Activated effector memory CD4-positive, alpha-beta T cell treated with anti-CD3 and anti-CD28 coated beads, Interleukin-2, amount 50 U/mL, for 16 hours (primary cell): ENCODE results near the gene OSBPL5.

Experiments
- DNase-seq: peaks from one replicate; pipeline ENCODE4 v3.0.0-alpha.2; 2020

The OSBPL5 gene

DNA sequence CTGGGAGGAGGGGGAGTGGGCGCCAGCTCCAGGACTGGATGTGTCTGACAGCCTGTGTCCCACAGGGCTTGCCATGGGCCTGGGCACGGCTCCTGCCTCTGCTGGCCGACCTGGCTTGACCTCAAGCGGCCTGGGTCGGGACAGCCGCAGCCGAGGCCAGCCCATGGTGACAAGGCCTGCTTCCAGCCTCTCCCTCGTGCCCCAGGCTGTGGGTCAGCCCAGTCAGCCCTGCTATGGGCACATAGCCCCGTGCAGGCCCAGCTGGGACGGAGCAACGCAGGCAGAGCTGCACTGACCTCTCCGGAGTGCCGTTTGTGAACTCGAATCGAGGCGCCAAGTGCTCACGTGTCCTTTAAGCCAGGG lies 17.9 kb downstream of the OSBPL5 start:
- DNase-seq, result no peak

GRCh38 chr11:3146612-3147256 lies 18.4 kb downstream of the OSBPL5 start:
- no peak for DNase-seq

- no peak for DNase-seq
These were observed 19.9 kb downstream of the OSBPL5 start for GRCh38 chr11:3145206-3145520.

DNA sequence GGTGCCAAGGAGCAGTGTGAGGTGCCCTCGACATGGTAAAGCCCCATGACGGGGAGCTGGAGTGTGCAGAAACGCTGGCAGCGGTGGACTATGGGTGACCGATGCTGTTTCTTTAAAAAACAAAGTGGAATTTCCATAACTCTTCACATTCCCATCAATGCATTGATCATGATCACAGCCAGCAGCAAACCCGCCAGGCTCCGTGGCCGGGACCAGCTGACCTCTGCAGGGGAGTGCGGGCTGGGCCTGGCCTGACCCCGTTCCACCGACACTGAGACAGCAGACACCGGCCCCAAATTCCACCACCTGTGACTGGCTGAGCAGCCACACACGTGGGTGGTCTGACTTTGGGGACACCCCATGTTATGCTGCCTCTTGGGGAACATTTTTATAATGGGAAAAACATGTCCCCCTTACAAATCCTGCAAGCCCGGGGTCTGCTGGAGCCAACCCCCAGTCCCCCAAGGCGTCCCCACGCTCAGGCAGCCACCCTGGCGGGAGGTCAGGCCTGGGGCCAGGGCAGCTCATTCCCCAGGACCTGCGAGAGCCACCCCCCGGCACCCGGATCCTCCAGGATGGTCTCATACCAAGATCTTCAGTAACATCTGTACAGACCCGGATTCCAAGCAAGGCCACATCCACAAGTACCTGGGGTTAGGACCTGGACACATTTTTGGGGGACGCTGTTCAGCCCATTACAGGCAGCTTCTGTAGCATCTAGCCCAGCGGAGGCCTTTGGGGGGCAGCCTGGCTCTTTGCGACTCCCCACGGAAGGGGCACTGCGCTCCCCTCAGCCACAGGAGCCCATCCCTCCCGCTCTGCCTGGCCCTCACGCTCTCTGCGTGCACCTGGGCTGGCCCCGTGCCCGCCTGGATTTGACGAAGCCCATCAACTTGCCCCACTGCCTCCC lies 20.6 kb downstream of the OSBPL5 start:
- DNase-seq, result no peak

DNA sequence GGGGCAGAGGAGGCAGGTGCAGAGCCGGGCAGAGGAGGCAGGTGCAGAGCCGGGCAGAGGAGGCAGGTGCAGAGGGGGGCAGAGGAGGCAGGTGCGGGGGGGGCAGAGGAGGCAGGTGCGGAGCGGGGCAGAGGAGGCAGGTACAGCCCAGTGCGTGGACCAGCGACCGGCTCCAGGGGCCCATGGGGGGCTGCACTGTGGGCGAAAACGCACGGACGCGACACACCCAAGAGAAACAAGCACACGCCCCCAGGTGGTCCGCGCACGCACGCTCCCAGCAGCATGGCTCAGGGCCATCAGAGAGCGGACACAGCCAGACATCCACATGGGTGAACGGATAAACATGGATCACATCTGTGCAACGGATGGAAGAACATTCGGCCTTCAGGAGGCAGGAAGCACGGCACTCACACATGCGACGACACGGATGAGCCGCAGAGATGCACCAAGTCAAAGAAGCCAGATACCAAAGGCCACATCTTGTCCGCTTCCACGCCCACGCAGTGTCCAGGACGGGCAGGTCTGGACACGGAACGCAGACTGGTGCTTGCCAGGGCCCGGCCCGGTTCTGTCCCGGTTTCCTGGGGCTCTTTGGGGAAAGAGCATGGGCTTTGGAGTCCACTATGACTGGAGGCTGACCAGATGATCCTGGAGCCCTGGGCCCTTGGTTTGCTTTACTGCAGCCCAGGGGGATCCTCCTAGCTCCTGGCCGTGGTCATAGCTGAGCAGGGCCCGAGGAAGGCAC lies 21.8 kb downstream of the OSBPL5 start:
- DNase-seq, result no peak

DNA sequence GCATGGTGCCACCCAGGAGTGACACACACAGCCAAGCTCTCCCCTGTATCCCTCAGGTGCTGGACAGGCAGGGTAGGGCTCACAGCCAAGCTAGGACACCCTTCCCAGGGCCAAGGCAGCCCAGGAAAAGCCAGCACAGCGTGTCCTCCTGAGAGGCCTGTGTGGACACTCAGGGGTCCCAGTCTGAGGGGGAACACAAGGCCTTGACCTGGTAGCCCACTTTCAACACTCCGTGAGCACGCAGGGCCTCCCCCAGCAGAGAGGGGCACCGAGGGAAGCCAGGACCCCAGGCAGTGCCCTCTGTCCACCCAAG lies 24.9 kb downstream of the OSBPL5 start:
- DNase-seq, result no peak

DNA sequence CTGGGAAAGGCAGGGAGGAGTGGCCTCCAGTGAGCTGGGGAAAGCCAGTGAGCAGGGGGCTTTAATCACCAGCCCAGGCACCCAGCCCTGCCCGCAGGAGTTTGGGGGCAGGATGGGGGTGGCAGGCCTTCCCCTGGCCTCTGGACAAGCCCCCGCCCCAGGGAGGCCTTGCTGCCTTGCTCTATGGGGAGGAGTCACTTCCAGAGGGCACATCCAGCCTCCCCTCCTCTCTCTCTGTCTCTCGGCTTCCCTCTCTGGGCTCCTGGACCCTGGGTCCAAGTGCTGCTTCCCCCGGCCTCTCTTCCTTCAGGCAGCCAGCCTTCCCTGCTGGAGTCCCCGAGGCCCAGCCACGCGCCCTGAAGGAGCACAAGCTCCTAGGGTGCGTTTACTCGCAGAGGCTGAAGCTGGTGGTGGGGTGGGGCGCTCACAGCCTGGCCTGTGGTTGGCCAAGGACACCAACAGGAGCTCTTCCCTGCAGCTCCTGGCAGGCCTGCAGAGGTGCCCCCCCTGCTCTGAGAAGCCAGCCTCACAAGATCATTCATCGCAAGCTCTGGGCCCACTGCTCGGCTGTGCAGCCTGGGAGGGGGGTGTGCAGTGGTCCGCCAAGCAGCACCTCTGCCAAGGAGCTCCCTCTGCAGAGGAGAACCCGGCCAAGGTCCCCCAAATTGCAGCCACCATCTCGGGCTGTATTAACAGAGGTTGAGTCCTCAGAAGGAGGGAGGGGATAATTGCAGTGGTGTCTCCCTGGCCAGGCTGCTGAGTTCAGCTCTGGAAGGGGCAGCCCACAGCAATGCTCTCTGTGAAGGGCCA lies 25.4 kb downstream of the OSBPL5 start:
- no peak for DNase-seq

- DNase-seq, result no peak
These were observed 26.0 kb downstream of the OSBPL5 start for GRCh38 chr11:3139086-3139440.

DNA sequence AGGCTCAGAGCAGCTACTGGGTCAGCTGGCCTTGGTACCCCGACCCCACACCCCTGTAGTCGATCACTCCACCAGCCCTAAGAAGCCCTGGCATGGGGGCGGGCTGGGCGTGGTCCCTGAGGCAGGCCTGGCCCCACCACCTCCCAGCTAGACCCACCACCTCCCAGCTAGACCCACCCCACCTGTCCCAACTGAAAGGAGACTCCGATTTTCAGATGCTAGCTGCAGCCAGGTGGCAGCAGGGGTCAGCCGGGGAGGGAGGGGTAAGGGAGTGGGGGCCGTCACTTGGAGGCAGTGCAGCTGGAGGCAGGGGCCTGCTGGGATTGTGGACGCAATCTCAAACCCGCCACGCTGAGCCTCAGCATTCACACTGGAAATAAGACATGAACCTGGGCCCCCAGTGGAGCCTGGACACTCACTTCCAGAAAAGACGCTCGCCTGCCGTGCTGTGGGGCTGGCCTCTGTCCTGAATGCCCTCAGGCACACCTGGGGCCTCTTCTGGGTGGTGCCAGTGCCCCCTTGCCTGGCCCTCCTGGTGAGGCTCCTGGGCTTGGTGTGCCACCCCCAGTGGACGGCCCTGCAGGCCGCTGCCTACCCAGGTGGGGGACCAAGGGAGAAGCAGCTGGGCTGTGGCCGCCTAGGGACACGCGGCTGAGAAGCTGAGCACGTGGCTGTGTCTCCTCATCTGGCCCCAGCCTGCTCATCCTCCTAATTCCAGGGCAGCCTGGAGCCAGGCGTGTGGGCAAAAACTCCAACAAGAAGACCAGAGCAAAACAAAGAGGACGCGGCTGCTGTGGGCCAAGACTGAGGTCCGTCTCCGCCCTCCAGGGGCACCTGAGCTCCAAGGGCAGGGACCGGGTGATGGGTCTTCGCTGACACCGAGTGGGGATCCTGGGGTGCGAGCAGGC lies 26.7 kb downstream of the OSBPL5 start:
- no peak for DNase-seq

DNA sequence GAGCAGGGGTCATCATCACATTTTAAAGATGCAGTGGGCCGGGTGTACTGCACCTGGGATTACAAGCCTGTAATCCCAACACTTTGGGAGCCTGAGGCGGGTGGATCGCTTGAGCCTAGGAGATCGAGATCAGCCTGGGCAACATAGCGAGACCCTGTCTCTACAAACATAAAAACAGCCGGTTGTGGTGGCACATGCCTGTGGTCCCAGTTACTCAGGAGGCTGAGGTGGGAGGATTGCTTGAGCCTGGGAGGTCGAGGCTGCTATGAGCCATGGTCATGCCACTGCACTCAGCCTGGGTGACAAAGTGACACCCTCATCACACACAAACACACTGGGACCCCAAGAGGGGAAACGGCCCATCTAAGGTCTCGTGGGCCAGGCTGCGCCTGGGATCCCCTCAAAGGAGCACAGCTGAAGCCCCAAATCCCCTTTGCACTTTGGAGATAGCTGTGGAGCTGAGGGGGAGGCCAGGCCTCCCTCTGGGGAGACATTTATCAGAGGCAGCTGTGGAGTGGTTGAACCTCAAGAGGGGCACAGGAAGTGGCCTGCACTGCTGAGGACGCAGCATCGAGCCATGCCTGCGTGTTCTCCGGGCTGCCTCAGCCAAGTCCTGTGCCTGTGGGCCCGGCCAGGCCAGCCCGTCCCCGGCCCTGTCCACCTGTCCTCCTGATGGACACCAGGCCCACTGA lies 27.5 kb downstream of the OSBPL5 start:
- no peak for DNase-seq

GRCh38 chr11:3136546-3137455 lies 28.3 kb downstream of the OSBPL5 start:
- DNase-seq, result no peak

DNA sequence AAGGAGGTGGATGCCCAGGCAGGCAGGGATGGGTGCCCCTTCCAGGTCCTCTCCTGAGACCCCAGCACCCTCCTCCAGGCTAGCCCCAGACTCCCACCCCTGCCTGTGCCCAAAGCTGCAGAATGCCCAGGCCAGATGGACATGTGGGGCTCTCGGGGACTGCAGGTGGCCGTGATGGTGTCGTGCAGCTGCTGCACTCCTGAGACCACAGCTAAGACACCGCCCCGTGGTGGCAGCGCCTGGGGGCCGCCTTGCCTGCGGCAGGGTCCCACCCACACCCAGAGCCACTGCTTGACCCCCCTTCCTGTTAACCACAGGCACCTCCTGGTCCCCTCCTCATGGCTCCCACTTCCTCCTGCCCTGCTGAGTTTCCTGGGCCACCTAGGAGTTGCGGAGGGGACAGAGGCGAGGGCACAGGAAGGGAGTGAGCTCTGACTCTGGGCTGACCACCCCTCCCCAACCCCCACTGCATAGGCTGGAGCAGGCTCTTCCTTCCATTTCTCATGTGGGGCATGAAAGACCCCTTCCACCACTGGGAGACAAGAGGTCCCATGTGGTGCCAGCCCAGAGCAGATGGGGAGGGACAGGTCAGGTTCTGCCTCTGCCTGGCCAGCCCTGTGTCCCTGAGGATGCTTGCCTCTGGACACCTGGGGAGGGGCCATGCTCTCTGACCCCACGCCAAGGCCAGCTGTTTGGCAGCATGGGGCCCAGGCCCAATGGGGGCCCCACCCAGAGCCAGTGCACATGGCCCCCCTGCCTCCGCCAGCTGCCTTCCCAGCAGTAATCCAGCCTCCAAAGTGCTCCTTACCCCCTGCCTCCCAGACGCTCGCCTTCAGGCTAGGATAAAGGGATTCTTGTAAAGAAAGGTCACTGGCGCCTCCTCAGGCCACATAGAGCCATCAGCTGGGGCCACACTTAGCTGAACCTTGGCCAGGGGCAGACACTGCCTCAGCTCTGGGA lies 29.3 kb downstream of the OSBPL5 start:
- peak; percentile 43 for DNase-seq

GRCh38 chr11:3134651-3135480 lies 30.2 kb downstream of the OSBPL5 start:
- peak; percentile 57 for DNase-seq

DNA sequence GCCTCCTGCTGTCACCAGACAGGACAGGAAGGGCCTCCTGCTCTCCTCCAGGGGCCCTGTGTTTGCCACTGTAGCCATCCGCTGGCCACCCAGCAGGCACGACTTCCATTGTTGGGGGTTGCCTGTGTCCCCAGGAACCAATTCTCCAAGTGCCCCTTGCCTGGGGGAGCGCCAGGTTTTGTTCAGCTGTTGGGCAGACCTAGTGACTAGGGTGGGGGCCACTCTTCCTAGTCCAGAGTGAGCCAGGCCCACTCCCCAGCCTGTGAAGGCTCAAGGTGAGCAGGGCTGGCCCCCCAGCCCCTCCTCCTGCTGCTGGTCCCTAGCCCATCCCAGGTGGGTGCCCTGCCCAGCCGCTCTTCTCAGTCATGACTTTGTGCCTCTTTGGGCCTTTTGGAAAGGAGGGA lies 30.9 kb downstream of the OSBPL5 start:
- DNase-seq, result peak; percentile 42

DNA sequence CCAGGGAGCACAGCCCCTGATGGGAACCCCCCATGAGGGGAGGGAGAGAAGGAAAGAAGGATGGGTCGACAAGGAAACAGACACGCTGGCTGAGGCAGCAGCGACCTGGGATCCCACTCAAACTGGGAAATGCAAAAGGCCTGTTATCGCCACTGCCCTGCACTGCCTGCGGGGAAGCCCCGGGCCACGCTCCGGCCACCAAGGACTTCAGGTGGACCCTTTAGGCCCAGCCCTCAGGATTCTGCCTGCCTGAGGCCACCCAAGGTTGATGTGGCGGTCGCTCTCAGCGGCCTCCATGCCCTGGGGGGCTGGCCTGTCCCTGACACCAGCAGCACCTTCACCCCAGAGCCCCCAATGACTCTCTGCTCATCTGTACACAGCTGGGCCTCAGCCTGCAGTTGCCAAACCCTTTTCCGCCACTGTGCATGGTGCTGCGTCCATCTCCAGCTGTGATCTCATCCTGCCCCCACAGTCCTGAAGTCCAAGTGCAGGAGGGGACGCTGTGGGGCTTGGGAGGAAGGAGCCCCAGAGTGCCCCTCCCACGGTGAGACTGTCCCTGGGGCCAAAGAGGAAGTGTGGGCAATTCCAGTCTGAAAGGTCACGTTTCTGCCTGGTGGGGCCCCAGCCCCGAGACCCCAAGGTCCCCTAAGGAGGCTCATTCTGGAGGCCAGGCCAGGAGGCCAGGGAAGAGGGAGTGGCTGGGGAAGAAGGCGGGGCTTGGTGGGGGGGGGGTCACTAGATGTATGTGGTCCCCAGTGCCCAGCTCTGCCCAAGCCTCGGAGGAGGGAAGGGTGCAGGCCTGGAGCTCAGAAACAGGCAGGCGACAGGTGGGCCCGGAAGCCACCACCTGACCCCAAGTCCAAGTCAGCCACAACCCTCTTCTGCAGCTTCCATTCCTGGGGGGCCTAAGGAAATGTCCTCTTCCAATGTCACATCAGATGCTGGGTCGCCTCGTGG lies 31.6 kb downstream of the OSBPL5 start:
- peak; percentile 43 for DNase-seq

- peak; percentile 27 for DNase-seq
These were observed 32.3 kb downstream of the OSBPL5 start for GRCh38 chr11:3132831-3133260.

DNA sequence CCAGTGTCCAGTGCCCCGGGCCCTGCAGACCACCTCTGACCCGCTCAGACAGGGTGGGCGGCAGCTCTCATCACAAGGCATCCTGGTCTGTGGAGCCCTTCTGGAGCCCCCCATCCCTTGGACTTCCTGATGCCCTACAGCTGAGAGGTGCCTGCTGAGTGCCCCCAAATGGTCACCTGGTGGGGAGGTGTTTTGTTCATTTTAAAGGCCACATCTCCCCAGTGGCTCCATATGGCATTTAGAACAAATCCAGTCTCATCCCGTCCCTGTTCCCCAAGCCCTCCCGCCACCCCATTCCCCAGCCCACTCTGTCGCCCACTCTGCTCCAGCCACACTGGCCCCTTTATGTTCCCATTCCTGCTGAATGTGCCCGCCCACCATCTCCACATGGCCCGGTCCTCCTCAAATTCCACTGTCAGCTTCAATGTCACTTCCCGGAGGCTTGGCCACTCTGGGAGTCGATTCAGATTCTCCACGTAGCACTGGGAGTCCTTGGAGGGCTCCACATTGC lies 32.8 kb downstream of the OSBPL5 start:
- DNase-seq, result peak; percentile 45
